HG03354 (cell line): ENCODE results near the gene SUMO1.

ENCODE experiments used
- ATAC-seq: cut with Tn5 transposase; IDR thresholded peaks from one replicate; pipeline ENCODE4 v1.9.1; 2021; ENCODE audit warnings: mild to moderate bottlenecking; ENCODE audit not compliant: unreplicated experiment, poor library complexity, severe bottlenecking

SUMO1 gene

DNA sequence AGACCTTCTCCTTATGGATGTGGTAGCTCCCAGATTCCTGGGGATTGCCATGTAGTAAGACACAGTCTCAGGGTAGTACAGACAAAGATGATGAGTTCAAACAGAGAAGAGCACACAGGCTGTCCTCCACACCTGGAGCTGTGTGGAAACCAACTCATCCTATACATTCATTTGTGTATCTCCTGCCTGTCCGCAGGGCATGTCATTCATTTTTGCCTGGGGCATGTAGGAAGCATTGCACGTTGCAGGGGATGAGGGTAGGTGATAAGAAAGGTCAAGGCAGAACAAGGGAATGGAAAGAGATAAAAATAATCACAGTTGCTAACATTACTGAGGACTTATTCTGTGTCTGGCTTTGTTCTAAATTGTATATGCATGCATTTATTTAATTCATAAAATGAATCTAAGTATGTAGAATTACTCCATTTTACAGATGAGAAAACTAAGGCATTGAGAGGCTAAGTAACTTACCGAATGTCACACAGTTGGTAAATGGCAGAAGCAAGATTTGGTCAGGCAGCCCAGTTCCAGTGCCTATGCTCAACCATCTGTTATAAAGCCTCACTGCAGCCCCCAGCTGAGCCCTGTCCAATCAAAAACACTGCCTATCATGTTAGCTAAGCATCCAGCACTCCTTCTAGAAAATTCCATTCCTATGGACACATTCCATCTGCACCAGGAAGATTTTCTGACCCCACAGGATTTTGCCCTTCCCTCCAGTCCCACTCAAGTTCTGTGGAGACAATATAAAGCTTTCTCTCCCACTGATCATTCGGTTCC, 81.0 kb downstream of the SUMO1 start:
- ATAC-seq = no peak
